K562 treated with DMSO at 1 percent for 24 hours (cell line): Measurements from ENCODE around the gene MRPL41. TPM values are rescaled to one million over a fixed set of nuclear protein-coding genes. Genes with fewer than 3 reads are reported as not detected.

Experiments used
- total RNA-seq: library from RNA; unstranded; fragments of 300-600 nt; gene quantifications from 2 replicates; pipeline ENCODE4 v1.2.3, GENCODE V29; 2022; ENCODE audit warnings: low read depth; ENCODE audit not compliant: insufficient read depth

The MRPL41 gene
- total RNA-seq, result 146 and 147 TPM in 2 replicates

GRCh38 chr9:137551264-137552021, at the start of gene MRPL41:
Gene MRPL41 (plus strand): TSS chr9:137551879. CDS start chr9:137552082, 203 bp downstream.

DNA sequence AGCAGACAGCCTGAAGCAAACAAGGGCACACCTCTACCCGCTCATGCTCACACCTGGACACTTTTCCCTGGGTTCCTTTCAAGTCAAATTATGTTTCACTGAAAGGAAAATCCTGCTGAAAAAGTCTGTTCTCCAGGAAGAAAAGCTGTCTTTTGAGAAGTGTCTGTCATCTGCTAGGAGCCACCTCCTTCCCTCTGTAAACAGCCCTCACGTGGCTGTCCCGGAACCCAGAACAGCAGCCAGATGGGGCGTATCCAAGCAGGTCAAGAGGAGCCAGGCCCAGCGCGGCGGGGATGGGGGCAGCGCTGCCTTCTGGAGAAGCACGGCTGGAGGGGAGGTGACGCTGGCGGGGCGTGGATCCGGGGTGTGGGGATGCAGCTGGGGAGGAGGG, 1.5 kb upstream of the MRPL41 start, which contains the start of gene PNPLA7:
Gene PNPLA7, minus strand, starts transcription at position 172 of the 391 bp plus-strand sequence. CDS start 205 bp downstream, outside the sequence.

DNA sequence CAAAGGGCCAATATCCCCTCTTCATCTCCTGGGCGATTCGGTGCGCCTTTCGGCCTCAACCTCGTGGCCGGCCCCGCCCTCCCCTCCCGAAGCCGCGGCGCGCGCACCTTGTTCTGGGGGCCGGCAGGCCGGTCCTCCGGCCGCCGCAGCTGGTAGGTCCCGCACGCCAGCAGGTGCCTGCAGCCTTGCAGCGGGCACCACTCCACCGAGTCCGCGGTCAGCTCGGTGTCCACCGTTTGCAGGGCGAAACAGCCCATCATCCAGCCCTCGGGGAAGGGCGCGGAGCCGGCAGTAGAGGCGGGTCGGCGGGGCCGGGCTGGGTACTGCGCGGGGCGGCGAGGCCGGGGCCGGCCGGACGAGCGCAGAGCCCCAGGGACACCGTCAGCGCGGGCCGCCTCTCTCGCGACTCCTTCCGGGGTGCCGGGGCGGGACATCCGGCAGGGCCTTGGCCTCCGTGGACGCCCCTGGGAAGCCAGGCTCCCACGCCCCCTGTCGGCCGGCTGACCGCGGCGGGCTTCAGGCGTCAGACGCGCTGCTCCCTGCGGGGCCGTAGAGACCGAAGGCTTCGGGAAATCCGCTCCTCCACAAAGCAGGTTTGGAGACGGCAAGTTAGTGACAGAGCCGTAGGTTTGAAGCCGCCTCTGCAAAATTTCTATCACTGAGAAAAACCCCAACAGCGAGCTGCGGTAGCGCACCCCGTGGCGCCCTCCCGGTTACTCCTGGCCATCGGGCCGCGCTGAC, 27.0 kb downstream of the MRPL41 start, which contains the start of gene DPH7:
Gene DPH7, minus strand, starts transcription at position 408 of the 741 bp plus-strand sequence. Its CDS starts 148 bp downstream, at position 260.

DNA sequence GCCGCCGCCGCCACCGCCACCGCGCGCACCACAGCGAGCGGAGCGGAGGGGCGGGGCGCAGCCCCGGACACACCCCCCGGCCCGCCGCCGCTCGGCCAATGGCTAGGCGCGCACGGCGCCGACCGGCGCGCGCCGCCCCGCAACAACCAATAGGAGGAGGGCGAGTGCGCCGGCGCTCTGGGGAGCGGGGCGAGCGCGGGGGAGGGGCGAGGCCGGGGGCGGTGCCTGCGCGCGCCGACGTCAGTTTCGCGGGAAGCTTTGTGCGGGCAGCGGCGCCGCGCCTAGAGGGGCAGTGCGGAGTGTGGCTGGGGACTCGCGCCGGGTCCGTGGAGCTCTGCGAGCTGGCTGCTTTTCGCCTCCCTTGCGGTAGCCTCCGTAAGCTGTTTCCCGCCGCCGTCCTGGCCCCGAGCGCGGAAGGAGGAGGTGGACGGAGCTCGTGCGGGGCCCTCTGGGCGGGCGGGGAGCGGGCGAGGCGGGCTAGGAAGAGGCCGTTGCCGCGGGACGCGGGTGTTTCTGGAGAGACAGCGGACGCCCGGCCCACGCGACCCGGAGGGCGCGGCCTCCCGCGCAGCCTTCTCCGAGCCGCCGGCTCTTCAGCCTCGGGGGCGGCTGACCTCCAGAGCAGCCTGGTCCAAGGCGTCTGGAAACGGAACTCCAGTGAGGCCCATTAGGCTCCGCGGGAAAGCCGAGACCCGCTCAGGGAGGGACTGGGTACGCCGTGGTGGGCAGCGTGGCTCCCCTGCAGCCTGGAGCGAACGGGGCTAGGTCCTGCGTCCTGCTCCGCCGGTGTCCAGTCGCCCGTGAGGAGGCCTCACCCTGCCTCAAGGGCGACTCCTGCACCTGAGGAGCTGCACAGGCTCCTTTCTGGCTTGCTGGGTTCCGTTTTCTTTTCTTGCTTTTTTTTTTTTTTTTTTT, 39.0 kb downstream of the MRPL41 start, which contains the start of gene ZMYND19:
Gene ZMYND19, minus strand, starts transcription at position 44 of the 915 bp plus-strand sequence. CDS start 249 bp downstream, outside the sequence.

Other genes starting within 250 kb of the MRPL41 start
- gene NRARP, start 249.6 kb upstream of the MRPL41 start, total RNA-seq, result 19.3 and 20.3 TPM in 2 replicates
- gene EXD3, start 128.7 kb upstream of the MRPL41 start, total RNA-seq, result 12.1 and 16.9 TPM in 2 replicates
- 1.9 and 2.1 TPM in 2 replicates for gene NOXA1, start 128.5 kb upstream of the MRPL41 start, total RNA-seq
- 0.21 TPM in 1 of 2 replicates, not detected in the other for gene ENTPD8, start 110.5 kb upstream of the MRPL41 start, total RNA-seq
- gene NSMF, start 92.5 kb upstream of the MRPL41 start, total RNA-seq, result 54.0 and 55.9 TPM in 2 replicates
- gene PNPLA7, start 1.5 kb upstream of the MRPL41 start, total RNA-seq, result 1.3 and 1.4 TPM in 2 replicates
- 32.0 and 32.6 TPM in 2 replicates for gene DPH7, start 27.0 kb downstream of the MRPL41 start, total RNA-seq
- 51.3 and 54.1 TPM in 2 replicates for gene ZMYND19, start 38.6 kb downstream of the MRPL41 start, total RNA-seq
- gene ARRDC1, start 53.8 kb downstream of the MRPL41 start, total RNA-seq, result 62.2 and 73.1 TPM in 2 replicates
- gene EHMT1, start 67.1 kb downstream of the MRPL41 start, total RNA-seq, result 60.7 and 64.1 TPM in 2 replicates